Measurements from ENCODE around the gene GSDMA.

The GSDMA gene

GRCh38 chr17:39979016-39979670 lies 16.3 kb downstream of the GSDMA start:
- H3K27me3 ChIP-seq (ENCODE audit: insufficient read depth, low read depth, severe bottlenecking), result no peaks in the 10 kb centered on the region
- H3K9me3 ChIP-seq (ENCODE audit: severe bottlenecking), result no peaks in the 10 kb centered on the region
- no peak for DNase-seq
- TF ChIP-seq, protein P1, sequence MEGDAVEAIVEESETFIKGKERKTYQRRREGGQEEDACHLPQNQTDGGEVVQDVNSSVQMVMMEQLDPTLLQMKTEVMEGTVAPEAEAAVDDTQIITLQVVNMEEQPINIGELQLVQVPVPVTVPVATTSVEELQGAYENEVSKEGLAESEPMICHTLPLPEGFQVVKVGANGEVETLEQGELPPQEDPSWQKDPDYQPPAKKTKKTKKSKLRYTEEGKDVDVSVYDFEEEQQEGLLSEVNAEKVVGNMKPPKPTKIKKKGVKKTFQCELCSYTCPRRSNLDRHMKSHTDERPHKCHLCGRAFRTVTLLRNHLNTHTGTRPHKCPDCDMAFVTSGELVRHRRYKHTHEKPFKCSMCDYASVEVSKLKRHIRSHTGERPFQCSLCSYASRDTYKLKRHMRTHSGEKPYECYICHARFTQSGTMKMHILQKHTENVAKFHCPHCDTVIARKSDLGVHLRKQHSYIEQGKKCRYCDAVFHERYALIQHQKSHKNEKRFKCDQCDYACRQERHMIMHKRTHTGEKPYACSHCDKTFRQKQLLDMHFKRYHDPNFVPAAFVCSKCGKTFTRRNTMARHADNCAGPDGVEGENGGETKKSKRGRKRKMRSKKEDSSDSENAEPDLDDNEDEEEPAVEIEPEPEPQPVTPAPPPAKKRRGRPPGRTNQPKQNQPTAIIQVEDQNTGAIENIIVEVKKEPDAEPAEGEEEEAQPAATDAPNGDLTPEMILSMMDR (IDR thresholded peaks at IDR 0.05; ENCODE audit: low read depth, low read length), result no peak
- no peak overlapping the region for H3K27ac ChIP-seq
- peaks cover 17% of the 10 kb centered on the region for H3K36me3 ChIP-seq
- no peak overlapping the region for H3K4me3 ChIP-seq (ENCODE audit: low read depth, low read length)

DNA sequence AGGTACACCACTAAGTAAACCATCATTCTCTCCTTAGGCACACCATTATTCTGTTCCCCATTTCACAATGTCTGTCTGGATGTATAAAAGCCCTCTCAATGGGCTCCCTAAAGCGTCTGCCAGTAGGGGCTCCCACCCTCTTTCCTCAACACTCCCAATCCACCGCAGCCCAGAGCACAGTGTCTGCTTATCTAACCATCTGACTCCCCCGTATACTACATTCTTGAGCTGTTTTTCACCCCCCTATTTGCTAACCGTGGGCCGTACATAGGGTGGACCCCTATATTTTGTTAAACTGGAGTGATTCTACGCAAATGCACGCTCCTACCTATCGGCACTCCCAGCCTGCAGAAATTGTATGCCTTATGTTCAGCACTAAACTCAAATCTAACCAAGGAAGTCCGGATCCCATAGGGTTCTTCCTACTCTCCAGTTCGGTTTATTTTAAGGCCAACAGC lies 17.1 kb downstream of the GSDMA start:
- TF ChIP-seq, protein P1 (IDR thresholded peaks at IDR 0.05; ENCODE audit: low read depth, low read length), result peak; percentile 57
- Histone ChIP-seq H3K27me3 (ENCODE audit: insufficient read depth, low read depth, severe bottlenecking) (no peaks in the 10 kb centered on the region), H3K27ac (peak overlapping the region; percentile 66), H3K4me3 (ENCODE audit: low read depth, low read length) (peak overlapping the region; percentile 98), H3K36me3 (peaks cover 25% of the 10 kb centered on the region), H3K9me3 (ENCODE audit: severe bottlenecking) (no peaks in the 10 kb centered on the region)
- peak; percentile 78 for DNase-seq

- no peaks in the 10 kb centered on the region for H3K9me3 ChIP-seq (ENCODE audit: severe bottlenecking)
- TF ChIP-seq, protein P1 (IDR thresholded peaks at IDR 0.05; ENCODE audit: low read depth, low read length), result peak; percentile 85
- DNase-seq, result peak; percentile 100
These were observed 17.8 kb downstream of the GSDMA start, which contains the start of gene PSMD3 for GRCh38 chr17:39980351-39981206. TSS of gene PSMD3 (plus strand) at chr17:39980807. CDS start at chr17:39980971, 164 bp downstream.

DNA sequence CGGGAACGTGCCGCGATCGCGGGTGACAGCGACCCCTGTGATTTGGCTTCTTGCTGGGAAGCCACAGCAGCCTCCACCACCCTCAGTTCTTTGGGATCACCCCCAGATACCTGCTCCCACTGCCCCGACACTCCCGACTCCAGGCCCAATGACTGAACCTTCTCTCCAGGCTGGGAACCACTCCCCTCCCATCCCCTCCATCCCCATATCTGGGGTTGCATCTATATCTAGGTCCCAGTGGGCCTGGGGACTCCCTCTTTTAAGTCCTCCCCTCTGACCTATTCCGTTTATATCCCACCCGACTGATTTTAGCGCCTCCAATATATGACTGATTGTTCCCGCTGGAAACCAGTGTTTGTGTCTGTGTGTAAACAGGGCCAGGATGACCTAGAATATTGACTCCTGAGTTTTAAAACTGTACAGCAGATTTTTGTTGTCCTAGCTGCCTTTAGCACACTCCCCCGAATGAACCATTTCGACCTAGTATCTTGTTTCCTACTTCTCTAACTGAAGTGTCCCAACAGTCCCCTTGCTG lies 18.5 kb downstream of the GSDMA start:
- H3K27me3 ChIP-seq (ENCODE audit: insufficient read depth, low read depth, severe bottlenecking), result no peaks in the 10 kb centered on the region
- no peak for DNase-seq
- no peaks in the 10 kb centered on the region for H3K9me3 ChIP-seq (ENCODE audit: severe bottlenecking)
- H3K36me3 ChIP-seq, result peaks cover 38% of the 10 kb centered on the region
- H3K4me3 ChIP-seq (ENCODE audit: low read depth, low read length), result peak overlapping the region; percentile 98
- TF ChIP-seq, protein P1 (IDR thresholded peaks at IDR 0.05; ENCODE audit: low read depth, low read length), result peak; percentile 27; the same call in 1 of the 2 replicates
- H3K27ac ChIP-seq, result peak overlapping the region; percentile 94

More at GRCh38 chr17:39980351-39981206, 17.8 kb downstream of the GSDMA start, which contains the start of gene PSMD3:
- peaks cover 31% of the 10 kb centered on the region for H3K36me3 ChIP-seq
- peak within 1 kb of the TSS; percentile 94 for H3K27ac ChIP-seq
- H3K27me3 ChIP-seq (ENCODE audit: insufficient read depth, low read depth, severe bottlenecking), result no peaks in the 10 kb centered on the region
- H3K4me3 ChIP-seq (ENCODE audit: low read depth, low read length), result peak within 1 kb of the TSS; percentile 98

DNA sequence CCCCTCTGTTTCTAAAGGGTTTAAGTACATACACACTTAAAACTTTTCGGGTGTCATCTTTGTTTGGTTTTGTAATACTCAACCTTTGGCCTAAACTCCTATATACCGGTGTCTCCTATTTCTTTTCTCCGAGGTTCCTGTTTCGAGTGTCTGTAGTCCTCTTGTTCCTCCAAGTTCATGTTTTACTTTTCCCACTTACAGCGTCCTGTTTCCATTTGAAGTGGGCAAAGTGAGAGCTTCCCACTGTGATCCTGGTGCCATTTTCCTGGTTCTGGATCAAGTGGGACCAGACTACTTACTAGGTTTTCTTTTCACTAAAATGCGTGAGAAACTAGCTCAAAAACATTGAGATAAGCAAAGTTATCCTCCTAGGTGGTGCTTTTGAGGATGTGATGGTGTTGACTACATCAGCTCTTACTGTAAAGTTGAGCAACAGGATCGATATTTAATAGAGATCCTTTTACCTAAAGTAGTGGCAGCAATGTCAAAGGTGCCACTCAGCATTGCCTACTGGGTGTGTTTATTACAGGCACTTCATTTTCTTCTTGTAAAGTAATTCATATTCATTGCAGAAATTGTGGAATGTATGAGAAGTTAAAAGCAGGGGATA lies 19.1 kb downstream of the GSDMA start:
- no peaks in the 10 kb centered on the region for H3K9me3 ChIP-seq (ENCODE audit: severe bottlenecking)
- H3K27ac ChIP-seq, result peak overlapping the region; percentile 94
- H3K27me3 ChIP-seq (ENCODE audit: insufficient read depth, low read depth, severe bottlenecking), result no peaks in the 10 kb centered on the region
- H3K36me3 ChIP-seq, result peaks cover 44% of the 10 kb centered on the region
- TF ChIP-seq, protein P1 (IDR thresholded peaks at IDR 0.05; ENCODE audit: low read depth, low read length), result no peak
- no peak for DNase-seq
- peak overlapping the region; percentile 98 for H3K4me3 ChIP-seq (ENCODE audit: low read depth, low read length)

Data from WERI-Rb-1 (cell line).